Measurements from ENCODE around the gene ADISSP. TPM values are rescaled to one million over a fixed set of nuclear protein-coding genes. Genes with fewer than 3 reads are reported as not detected.

Gene ADISSP
- total RNA-seq, 1 donor from 2014 or later, result 22.7 TPM

DNA sequence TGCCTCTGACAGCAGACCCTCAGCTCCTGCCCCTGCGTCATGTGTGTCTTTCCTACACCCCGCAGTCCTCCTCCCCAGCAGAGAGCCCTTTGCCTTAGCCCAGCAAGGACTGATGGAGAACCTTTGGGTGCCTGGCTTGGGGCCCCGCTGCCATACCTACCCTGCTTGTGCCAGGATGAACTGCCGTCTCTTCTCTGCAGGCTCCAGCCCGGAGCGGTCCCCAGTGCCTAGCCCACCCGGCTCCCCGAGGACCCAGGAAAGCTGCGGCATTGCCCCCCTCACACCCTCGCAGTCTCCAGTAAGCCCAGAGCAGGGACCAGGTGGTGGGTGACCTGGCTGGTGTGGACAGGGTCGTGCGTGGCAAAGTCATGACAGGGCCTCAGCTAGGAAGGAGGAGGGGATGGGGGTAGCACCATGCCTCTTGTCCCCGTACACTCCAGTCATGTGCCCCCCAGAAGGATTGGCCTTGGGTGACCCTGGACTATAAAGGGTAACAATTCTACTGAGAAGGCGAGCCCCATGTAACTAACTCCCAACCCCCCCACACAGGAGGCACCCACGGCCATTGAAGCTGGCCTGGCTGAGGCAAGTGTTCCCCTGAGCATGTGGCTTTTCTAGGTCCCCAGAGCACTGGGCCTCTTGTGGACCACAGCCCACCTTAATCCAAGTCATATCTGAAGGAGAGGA lies 26.8 kb downstream of the ADISSP start:
- intact Hi-C loops (cut with micrococcal nuclease), result no loop called here

DNA sequence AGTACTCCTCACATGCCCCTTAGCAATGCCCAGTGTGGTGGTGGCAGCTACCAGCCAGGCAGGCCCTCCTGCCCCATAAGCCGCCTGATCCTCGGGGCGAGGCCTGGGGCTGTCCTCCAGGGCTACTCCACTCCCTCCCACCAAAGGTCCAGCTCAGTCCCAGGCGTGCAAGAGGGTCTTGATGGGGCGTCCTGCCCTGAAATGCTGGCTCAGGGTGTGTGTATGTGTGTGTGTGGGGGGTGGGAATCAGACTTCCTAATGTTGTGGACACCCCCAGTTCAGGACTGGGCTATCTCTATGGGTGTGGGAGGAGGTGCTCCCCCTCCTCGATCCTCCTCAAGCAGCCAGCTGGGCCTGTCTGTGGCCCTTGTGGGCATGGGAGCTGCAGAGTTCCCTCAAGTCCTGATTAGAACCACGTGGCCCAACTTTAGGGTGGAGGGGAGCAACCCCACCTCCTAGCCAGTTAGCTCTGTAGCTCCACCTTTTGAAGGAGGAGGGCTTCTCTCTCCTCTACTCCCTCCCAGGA lies 27.6 kb downstream of the ADISSP start:
- intact Hi-C loops (cut with micrococcal nuclease), result no loop called here

DNA sequence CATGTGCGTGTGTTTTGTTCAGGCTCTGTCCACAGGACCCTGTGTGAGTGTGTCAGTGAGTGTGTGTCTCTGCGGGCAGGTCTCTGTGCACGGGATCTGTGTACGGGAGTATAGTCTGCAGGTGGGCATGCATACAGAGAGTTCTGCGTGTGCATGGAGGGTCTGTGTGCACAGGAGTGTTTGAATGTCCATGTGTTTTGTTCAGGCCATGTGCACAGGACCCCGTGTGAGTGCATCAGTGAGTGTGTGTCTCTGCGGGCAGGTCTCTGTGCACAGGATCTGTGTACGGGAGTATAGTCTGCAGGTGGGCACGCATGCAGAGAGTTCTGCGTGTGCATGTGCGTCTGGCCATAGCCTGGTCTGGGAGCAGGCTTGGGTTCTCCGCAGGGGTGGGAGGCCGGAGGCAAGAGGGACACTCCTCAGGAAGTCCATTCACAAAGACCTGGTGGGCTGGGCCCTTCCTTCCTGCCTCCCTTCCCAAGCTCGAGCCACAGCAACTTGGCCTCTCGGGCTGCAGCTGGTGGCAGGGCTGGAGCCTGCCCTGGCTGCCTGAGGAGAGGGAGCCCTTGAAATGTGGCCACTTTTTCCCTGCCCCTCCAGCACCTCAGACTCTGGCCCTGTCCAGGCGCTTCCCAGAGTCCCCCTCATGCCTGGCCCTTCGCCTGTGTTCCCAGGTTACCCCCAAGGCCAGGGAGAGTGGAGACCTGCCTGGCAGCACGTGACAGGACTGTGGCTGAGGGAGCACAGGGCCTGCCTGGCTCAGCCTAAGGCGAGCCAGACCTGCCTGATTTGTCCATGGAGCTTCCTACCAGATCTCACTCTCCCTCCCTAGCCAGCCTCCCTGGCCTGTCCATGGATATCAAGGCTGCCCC lies 28.3 kb downstream of the ADISSP start:
- intact Hi-C loops (cut with micrococcal nuclease), result no loop called here

DNA sequence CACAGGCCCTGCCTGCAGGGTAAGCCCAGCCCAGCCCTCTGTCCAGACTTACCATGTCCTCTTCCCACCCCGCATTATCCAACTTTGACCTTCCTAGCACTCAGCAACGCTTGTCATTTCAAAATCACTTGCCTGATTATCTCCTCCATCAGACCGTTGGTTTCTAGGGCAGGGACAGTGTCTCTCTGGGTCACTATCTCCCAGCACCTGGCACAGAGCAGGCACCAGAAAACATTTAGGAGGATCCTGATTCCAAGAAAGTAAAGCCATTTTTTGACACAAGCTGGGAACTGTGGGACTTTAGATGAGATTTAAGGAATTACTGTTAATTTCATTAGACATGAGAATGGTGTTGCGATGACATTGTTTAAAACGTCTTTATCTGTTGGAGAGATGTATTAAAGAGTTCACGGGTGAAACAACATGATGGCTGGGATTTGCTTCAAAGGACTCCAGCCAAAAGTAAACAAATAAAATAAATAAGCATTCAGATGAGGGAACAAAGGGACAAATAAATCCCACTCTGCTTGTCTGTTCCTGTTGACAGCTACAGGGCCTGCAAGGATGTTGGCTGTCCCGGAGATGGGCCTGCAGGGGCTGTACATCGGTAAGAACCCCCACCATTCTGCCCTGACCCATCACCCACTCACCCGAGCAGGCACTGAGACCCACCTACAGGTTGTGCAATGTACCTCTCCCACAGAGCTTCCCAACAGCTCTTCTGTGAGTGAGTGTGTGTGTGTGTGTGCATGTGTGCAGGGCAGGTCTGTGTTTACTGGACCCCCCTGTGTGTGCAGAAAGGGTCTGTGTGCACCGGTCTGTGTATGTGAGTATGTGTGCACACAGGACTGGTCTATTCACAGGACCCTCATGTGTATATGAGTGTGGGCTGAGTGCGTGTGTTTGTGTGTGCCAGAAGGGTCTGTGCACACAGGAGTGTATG lies 29.2 kb downstream of the ADISSP start:
- intact Hi-C loops (cut with micrococcal nuclease), result no loop called here

DNA sequence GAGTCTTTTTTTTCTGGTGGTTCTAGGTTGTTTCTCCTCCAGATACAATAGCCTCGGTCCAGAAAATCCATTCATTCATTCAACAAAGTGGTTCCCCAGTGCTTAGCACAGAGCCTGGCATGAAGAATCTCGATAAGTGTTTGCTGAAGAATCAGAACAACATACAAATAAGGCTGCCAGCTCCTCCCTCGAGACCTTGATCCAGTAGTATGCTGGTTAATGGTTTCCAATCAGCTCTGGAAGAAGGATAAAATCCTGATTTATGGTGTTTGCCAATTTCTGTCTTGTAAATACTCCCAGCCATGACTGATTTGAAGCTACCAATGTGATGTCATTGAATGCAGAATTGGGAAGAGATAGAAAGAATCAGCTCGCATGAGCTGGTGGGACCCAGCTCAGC lies 31.8 kb downstream of the ADISSP start:
- intact Hi-C loops (cut with micrococcal nuclease), result no loop called here

DNA sequence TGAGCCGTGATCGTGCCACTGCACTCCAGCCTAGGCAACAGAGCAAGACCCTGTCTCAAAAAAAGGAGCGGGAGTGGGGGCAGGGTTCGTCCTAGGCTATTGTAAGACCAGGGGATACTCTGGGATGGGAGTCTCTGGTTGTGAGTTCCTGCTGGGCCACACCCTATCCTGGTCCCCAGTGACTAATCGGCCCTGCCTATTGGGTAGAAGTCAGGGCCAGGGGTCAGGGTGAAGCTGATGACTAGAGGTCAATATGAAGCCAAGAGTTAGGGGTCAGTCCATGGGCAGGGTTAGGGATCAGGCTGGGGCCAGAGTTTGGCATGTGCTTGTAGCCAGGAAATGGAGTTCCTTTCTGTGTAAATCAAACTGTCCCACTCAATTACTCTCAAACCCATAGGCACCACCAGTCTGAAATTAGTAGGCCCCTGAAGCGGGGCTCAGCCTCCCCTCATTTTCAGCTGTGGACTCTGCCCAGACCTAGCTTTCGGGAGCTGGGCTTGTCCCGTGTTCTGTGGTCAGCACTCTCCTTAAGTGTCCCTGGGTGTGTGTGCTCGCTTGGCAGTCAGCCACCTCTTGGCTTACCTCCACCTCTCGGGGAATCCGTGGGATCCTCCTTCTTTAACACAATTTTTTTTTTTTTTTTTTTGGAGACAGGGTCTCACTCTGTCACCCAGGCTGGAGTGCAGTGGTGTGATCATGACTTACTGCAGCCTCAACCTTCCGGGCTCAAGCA lies 33.3 kb downstream of the ADISSP start:
- intact Hi-C loops (cut with micrococcal nuclease), result no loop called here

DNA sequence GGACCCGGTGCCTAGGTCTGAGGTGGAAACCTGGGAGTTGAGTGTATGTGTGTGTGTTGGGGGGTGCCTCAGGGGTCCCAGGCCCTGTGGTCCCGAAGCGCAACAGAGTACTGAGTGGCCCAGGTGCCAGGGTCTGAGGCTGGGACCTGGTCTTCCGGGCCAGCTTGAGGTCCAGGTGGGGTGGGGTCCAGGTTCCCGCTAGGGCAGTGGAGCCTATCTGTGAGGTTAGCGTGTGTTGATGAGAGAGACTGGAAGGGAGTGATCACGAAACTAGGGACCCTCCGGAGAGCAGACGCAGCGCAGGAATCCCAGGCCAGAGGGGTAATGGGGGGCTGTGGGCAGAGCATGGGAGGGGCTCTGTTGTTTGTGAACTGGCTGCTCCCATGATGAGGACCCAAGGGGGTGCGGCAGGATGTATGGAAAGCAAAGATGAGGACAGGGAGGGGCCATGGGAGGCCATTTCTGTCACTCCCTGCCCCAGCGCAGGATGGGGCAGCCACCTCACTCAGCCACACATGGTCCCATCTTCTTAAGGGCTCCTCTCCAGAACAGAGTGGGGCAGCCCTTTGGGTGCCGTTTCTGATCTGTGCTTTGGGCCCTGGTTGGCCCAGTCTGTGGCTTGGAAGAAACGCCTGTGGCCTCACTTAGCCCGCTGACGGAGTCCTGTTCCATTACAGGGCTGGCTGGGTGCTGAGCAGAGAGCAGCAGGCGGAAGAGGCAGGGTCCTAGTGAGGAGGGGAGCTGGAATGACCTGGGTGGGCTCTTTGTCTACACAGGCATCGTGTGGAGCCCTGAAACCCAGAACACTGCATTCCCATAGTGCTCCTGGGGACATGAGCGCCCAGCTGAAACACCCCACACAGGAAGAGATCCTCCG lies 34.2 kb downstream of the ADISSP start:
- intact Hi-C loops (cut with micrococcal nuclease), result no loop called here

DNA sequence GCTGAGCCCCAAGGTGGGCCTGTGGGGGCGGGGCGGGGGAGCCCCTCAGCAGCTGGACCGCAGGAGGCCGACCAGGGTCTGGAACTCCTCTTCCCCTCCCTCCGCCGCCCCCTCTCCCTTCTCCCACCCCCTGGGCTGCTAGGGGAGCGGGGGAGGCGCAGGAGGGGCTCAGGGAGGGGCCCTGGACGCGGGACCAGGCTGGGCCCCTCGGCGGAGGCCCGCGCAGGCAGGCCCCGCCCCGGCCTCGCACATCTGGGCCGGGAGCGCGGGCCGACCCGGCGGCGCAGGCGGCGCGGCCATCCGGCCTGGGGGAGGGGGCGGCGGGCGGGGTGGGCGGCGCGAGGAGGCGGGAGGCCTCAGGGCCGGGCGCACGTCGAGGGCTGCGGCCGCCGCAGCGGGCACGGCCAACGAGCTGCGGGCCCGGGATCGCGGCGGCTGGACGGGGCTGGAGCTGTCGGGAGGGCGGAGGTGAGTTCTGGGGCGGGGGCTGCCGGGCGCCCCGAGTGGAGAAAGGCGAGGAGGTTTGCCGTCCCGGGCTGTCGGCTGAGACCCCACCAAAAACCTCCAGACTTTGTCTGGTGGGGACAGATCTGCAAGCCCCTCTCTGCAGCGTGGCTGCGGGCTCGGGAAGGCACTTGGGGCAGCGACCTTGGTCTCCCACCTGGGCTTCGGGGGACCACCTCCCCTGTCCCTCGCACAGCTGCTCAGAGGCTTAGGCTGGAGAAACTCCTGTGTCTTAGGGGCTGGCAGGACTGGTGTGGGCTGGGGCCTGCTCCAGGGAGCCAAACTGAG lies 35.0 kb downstream of the ADISSP start, which contains the start of gene HSPA12B:
Gene HSPA12B, plus strand, starts transcription at position 359 of the 792 bp plus-strand sequence. CDS start 5,990 bp downstream, outside the sequence.
- intact Hi-C loops (cut with micrococcal nuclease), result no loop called here

DNA sequence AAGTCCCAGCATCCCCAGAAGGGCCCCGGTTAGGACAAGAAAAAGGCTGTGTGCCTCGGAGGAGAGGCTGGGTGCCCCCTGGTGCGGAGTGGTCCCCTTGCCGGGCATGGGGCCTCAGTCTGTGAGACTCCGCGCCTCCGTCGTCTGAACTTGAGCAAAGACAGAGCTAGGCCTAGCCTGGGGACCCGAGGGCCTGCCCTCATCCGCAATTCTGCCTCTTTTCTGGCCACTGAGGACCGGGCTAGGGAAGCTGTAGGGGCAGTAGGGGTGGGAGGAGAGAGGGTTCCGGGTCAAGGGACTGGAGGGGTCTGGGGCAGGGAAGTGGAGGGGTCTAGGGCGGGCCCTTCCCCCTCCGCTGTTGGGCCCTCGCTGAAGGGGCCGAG lies 35.6 kb downstream of the ADISSP start:
- intact Hi-C loops (cut with micrococcal nuclease), result no loop called here

DNA sequence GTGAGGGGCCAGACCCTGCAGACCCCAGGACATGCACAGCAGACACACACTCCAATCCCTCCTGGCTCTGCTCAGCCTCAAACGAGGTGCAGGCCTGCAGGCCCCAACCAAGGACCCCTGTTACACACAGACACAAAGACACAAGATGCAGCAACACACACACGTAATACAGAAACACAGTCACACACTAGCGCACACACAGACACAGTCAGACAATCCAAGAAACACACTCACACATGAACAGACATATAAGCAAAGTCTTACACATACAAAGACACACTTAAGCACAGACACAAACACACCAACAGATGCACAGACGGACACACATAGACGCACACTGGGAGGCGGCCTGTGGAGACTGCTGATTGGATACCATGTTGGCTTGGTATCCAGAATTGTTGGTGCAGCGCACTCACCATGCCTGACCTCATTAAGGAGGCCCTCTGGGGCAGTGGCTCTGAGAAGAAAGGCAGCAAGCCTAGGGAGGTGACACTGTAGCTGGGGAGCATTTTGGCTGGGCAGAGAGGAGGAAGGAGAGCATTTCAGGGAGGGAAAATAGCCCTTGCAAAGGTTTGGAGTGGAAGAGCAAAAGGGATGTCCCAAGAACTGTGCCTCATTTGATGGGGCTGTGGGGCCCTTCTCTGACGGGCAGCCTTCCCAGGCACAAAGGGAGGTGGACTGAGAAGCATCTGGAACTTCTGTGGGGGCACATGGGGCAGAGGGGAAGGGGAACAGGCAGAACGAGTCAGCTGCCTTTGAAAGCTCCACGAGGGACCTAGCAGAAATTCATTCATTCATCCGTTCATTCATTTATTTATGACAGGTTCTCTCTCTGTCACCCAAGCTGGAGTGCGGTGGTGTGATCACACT lies 36.5 kb downstream of the ADISSP start:
- intact Hi-C loops (cut with micrococcal nuclease), result no loop called here

DNA sequence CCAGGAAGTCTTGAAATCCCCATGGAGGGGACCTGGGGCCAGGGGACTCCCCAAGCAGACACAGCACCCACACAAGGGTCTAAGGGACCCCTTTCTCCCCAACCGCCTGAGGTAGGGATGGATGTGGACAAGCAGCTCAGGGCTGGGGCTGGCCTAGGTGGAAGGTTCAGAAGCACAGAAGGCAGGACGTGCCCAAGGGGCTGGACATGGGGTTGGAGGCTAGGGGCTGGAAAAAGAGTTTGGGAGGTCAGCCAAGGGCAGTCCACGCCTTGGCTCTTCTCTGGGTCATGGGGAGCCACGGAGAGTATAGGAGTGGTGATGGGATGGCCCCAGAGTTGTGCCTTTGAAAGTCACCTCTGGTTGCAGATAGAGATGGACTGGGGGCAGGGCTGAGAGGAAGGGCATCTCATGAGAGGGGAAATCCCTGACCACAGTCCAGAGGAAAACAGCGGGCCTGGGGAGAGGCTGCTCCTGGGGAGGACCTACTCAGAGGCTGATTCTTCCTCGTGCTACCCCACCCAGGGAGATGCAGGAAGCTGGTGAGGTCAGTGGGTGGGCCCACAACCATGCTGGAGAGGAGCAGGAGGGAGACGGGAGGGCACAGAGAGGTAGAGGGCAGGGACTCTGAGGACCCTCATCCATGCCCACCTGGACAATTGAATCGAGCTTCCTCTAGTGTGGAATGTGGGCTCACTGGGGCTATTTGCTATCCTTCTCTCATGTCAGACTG lies 37.6 kb downstream of the ADISSP start:
- intact Hi-C loops (cut with micrococcal nuclease), result no loop called here

DNA sequence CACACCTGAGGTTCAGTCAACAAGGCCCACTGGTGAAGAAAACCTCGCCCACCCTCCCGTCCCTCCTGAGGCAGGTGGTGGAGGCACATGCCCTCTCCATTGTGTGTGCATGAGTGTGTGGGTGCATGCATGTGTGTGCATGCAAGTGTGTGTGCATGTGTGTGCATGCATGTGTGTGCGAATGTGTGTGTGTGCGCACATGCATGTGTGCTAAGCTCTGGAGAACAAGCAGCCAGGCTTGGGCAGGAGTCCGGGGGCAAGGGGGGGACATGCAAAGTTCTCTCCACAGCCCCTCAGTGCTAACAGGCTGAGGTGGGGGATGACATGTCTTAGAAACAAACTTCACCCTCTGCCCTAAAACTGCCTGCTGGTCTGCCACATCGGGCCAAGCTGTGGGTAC lies 38.2 kb downstream of the ADISSP start:
- intact Hi-C loops (cut with micrococcal nuclease), result no loop called here

DNA sequence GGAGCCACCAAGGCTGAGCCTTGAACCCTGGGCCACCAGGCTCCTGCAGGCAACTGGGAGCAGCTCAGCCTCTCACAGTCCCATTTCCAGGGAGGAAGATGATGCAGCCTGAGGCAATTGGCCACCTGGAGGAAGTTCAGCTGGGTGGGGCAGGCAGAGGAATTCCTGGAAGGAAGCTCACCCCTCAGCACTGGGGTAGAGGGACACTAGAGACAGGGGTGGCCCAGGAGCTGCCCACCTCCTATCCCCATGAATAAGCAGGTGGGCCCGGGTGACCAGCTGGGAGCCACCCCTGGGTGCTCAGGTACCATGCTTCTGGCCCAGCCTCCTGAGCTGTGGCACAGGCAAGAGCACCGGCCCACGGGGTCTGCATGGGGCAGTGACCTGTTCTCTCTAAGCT lies 38.7 kb downstream of the ADISSP start:
- intact Hi-C loops (cut with micrococcal nuclease), result no loop called here

DNA sequence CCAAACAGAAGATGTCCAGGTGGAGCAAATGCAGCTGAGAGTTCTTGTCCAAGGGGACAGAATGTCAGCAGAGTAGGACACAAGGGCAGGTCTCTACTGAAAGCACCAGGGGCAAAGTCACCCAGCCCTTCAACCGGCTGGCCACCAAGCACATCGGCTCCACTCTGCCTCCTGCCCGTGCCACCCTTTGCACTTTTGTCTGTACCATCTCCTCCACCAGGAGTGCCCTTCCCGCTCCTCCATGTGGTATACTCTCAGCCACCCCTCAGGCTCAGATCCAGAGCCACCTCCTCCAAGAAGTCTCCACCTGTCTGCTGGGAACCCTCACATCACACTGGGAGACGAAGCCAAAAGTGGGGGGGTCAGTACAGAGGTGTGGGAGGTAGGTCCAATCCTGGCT lies 39.2 kb downstream of the ADISSP start:
- intact Hi-C loops (cut with micrococcal nuclease), result no loop called here

DNA sequence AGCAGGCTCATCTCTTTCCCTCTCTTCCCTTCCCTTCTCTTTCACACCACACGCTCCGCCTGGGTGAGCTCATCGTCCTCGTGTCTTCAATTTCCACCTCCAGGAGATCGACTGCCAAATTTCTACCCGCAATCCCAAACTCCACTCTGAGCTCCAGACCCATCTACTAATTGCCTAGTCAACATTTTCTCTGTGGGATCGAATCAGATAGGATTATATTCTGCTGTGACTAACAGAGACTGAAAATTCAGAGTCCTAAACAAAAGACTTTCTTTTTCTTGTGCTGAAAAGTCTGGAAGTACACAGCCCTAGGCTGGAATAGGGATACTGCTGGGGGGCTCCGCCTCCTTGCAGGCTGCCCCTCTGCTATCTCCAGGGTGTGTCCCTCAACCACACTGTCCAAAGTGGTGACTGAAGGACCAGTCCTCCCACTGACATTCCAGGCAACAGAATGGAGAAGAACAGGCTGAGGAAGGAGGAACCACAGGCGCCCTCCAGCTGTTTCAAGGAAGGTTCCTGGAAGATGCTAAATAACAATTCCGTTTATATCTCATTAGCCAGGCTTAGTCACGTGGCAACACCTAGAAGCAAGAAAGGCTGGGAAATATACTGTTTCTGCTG lies 40.0 kb downstream of the ADISSP start:
- intact Hi-C loops (cut with micrococcal nuclease), result no loop called here

DNA sequence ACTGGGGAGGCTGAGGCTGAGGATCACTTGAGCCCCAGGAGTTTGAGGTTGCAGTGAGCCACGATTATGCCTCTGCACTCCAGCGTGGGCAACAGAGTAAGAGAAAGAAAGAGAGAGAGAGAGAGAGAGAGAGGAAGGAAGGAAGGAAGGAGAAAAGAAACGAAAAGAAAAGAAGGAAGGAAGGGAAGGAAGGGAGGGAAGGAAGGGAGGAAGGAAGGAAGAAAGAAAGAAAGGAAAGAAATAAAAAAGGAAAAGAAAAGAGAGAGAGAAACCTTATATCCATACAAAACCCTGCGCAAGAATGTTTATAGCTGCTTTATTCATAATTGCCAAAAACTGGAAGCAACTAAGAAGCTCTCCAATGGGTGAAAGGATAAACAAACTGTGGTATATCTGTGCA lies 43.2 kb downstream of the ADISSP start:
- intact Hi-C loops (cut with micrococcal nuclease), result no loop called here

DNA sequence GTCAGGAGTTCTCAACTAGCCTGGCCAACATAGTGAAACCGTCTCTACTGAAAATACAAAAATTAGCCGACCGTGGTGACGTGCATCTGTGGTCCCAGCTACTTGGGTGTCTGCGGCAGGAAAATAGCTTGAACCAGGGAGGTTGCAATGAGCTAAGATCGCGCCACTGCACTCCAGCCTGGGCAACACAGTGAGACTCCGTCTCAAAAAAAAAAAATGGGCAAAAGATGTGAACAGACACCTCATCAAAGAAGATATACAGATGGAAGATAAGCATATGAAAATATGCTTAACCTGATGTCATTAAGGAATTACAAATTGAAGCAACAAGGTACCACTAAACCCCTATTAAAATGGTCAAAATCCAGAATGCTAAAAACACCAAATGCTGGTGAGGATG lies 44.3 kb downstream of the ADISSP start:
- intact Hi-C loops (cut with micrococcal nuclease), result no loop called here

Data from T-helper 1 cell treated with Interleukin-12 subunit alpha and Interleukin-12 subunit beta and Interleukin-4 antibody, amounts not matched to agents 30 ng/mL and 1 ng/mL, for 36 hours (primary cell).